Astrocyte of the cerebellum (primary cell): ENCODE data around the gene TMED6.

Source experiments
- DNase-seq: peaks from one replicate; pipeline ENCODE4 v3.0.0-alpha.2; 2011; ENCODE audit warnings: low read depth
- H3K4me3 ChIP-seq: 2 replicates; pipeline ENCODE4 v1.5.1; 2011; ENCODE audit warnings: mild to moderate bottlenecking, low read depth, low read length, moderate library complexity
- in situ Hi-C: cut with HindIII; loops from 2 replicates; pipeline ENCODE4 v1.10.0; 2017; ENCODE audit warnings: low sequenced_read_pairs
- TF ChIP-seq, protein P1 (sequence below): IDR thresholded peaks from 2 replicates; pipeline ENCODE4 v1.5.1; 2012; ENCODE audit warnings: low read length, low read depth, moderate library complexity, mild to moderate bottlenecking; ENCODE audit errors: missing control alignments

Gene TMED6

GRCh38 chr16:69351309-69352027 is at the start of gene TMED6:
Gene TMED6 (minus strand): TSS chr16:69351786. CDS start chr16:69351753, 33 bp downstream.
- TF ChIP-seq, protein P1, sequence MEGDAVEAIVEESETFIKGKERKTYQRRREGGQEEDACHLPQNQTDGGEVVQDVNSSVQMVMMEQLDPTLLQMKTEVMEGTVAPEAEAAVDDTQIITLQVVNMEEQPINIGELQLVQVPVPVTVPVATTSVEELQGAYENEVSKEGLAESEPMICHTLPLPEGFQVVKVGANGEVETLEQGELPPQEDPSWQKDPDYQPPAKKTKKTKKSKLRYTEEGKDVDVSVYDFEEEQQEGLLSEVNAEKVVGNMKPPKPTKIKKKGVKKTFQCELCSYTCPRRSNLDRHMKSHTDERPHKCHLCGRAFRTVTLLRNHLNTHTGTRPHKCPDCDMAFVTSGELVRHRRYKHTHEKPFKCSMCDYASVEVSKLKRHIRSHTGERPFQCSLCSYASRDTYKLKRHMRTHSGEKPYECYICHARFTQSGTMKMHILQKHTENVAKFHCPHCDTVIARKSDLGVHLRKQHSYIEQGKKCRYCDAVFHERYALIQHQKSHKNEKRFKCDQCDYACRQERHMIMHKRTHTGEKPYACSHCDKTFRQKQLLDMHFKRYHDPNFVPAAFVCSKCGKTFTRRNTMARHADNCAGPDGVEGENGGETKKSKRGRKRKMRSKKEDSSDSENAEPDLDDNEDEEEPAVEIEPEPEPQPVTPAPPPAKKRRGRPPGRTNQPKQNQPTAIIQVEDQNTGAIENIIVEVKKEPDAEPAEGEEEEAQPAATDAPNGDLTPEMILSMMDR: no peak
- no peak for DNase-seq
- in situ Hi-C loops: no loop called here
- H3K4me3 ChIP-seq: no peak within 1 kb of the TSS

DNA sequence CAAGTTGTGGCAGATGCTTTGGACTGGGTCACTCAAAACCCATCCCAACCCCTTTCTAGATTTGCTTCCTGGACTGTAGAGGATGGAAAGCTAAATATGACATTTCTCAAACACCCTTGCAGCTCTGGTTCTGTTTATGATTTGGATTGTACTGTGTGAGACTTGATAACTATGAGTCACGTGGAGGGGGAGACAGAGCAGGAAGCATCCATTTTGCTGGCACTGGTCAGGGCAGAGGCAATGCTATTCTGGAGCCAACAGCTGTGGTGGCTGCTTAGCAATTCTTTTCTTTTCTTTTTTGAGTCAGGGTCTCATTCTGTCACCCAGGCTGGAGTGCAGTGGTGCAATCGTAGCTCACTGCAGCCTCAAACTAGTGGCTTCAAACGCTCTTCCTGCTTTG is 47.8 kb upstream of the TMED6 start:
- in situ Hi-C loops: no loop called here
- no peak overlapping the region for H3K4me3 ChIP-seq
- DNase-seq: no peak
- TF ChIP-seq, protein P1: no peak

- H3K4me3 ChIP-seq: no peak overlapping the region
- DNase-seq: peak; percentile 48
- TF ChIP-seq, protein P1: peak; percentile 76
- in situ Hi-C loops: no loop called here
Measured at GRCh38 chr16:69397821-69398521, 46.4 kb upstream of the TMED6 start.

DNA sequence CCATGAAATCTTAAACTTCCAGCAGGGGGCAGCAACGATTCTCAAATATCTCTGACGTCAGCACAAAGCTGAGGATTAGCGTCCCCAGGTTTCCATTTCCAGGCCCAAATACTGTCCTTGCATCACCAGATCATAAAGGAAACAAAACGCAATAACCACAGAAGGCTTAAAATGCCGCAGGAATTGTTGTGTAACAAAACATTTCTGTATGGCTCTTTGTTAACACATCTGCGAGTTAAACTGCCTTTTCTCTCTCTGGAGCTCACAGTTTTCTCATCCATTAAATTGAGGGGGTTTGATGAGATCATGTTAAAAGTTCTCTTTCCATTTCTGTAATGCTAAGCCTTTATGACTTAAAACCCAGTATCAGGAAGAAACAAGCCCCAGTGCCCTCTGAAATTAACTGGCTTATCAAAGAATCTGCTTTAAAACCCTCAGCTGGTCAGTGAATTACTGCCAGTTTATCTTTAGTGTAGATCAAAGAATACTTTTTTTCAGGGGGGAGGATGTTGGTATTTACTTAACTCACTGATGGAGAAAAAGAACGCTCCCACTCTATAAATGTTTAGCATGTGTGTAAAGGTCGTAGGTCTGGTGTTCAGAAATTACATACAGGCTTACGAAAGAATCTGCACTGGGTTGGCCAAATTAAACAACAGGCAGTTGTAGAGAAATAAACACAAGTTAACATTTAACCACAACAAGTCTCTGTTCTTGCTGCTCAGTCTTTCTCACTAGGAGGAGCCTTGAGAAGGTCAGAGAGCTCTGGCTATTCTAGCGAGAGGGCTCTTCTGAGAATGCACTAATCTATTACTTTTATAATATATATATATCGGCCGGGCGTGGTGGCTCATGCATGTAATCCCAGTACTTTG is 44.8 kb upstream of the TMED6 start:
- in situ Hi-C loops: no loop called here
- peak; percentile 94 for DNase-seq
- H3K4me3 ChIP-seq: no peak overlapping the region

DNA sequence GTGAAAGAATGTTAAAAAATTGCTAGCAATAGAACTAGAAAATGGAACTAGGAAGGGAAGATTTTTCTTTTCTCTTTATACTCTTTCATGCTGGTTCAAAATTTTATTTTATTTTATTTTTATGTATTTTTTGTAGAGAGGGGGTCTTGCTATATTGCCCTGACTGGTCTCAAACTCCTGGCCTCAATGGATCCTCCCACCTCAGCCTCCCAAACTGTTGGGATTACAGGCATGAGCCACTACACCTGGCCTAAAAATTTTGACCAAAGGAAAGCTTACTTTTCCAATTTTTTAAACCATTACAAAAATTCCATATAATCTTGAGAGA is 44.2 kb upstream of the TMED6 start:
- TF ChIP-seq, protein P1: no peak
- in situ Hi-C loops: no loop called here
- H3K4me3 ChIP-seq: no peak overlapping the region

More for the DNA sequence above, 44.8 kb upstream of the TMED6 start:
- TF ChIP-seq, protein P1: peak; percentile 50

More for the DNA sequence above, 44.2 kb upstream of the TMED6 start:
- DNase-seq: no peak
